NOMO-1 treated with DMSO at 0.1 percent for 48 hours (cell line): ENCODE data around the gene MMRN2.

ENCODE experiments used
- DNase-seq: peaks from one replicate; lab custom pipeline; 2025; ENCODE audit not compliant: unreplicated experiment; lab: John Stamatoyannopoulos, UW

MMRN2 gene

GRCh38 chr10:86888585-86889381 is 68.6 kb downstream of the MMRN2 start:
- DNase-seq, result peak; percentile 99
